SK-N-SH (cell line): Measurements from ENCODE around the gene VPS11.

ENCODE experiments used
- EP300 ChIP-seq, 2 experiments: IDR thresholded peaks; 2 replicates each; pipeline versions ENCODE4 v1.4.0 to v1.6.1; 2012; ENCODE audit warnings: borderline replicate concordance in 1 of 2, low read depth in 1 of 2, low read length in 1 of 2
- EZH2phosphoT487 ChIP-seq: fragments of 200-600 bp; sonication (generic); IDR thresholded peaks from 2 replicates; pipeline ENCODE4 v1.6.1; 2017; ENCODE audit warnings: low read depth, mixed run types, mild to moderate bottlenecking, antibody characterized with exemption, moderate library complexity, borderline replicate concordance
- FOXJ3 ChIP-seq: sonication (generic); formaldehyde crosslinking; IDR thresholded peaks from 2 replicates; pipeline ENCODE4 v1.5.1; 2020; ENCODE audit warnings: mild to moderate bottlenecking, missing genetic modification reagents
- USF2 ChIP-seq: fragments of 150-350 bp; IDR thresholded peaks from 2 replicates; pipeline ENCODE4 v1.6.1; 2017; ENCODE audit warnings: antibody characterized with exemption, low read length, low read depth, borderline replicate concordance
- YY1 ChIP-seq: IDR thresholded peaks from 2 replicates; pipeline ENCODE4 v1.4.0; 2012; ENCODE audit warnings: low read depth, mild to moderate bottlenecking

- TF ChIP-seq FOXJ3 (CRISPR knock-in tag): no peak
- no peak for TF ChIP-seq EZH2phosphoT487
- peak in 1 of 2 experiments; percentile 57; a peak in 1 of 4 replicates for TF ChIP-seq EP300 (IDR thresholded peaks at IDR 0.05; ENCODE audit: borderline replicate concordance in 1 of 2, low read depth in 1 of 2, low read length in 1 of 2)
- no peak for TF ChIP-seq USF2
- TF ChIP-seq YY1: no peak
Measured at GRCh38 chr11:119095066-119095880, 27.7 kb downstream of the VPS11 start.
